ENCODE data around the gene LIM2. TPM values are rescaled to one million over a fixed set of nuclear protein-coding genes. Genes with fewer than 3 reads are reported as not detected.
"Not testable (repeated sequence)": the region's sequence is repeated elsewhere in the genome, so short reads cannot be mapped to it uniquely, and the experiment has no call there.

Gene LIM2
- total RNA-seq, 1 donor from 2014 or later = not detected

- peaks cover 28% of the 10 kb centered on the region for H3K4me1 Mint-ChIP-seq
- CTCF ChIA-PET = interaction anchor here (1.0 to 2.5 kb wide), 13 partner anchors 9 to 253 kb away, joined by 3 to 20 read pairs (median 6); partner anchors contain the start of gene SIGLEC10
- intact Hi-C loops (cut with micrococcal nuclease) = loop anchor here (1.0 to 2.0 kb wide), 2 partner anchors 10 to 69 kb away; partner anchors contain the start of gene SIGLEC10
- no peaks in the 10 kb centered on the region for H3K9me3 Mint-ChIP-seq
- H3K36me3 Mint-ChIP-seq (ENCODE audit: low read depth) = peaks cover 15% of the 10 kb centered on the region
- peak; percentile 79 for ATAC-seq (ENCODE audit: low read depth)
- POLR2A ChIA-PET = interaction anchor here (0.8 to 3.5 kb wide), 5 partner anchors 10 to 68 kb away, joined by 3 to 26 read pairs (median 3); partner anchors contain the start of gene SIGLEC10
- DNase-seq = no peak
- no peak overlapping the region for H3K4me3 Mint-ChIP-seq
- no peak for TF ChIP-seq CTCF (IDR thresholded peaks at IDR 0.05)
- H3K27me3 Mint-ChIP-seq = no peaks in the 10 kb centered on the region
- H3K27ac Mint-ChIP-seq = peak overlapping the region; percentile 53
Observed at GRCh38 chr19:51407511-51408131, 19.8 kb upstream of the LIM2 start.

DNA sequence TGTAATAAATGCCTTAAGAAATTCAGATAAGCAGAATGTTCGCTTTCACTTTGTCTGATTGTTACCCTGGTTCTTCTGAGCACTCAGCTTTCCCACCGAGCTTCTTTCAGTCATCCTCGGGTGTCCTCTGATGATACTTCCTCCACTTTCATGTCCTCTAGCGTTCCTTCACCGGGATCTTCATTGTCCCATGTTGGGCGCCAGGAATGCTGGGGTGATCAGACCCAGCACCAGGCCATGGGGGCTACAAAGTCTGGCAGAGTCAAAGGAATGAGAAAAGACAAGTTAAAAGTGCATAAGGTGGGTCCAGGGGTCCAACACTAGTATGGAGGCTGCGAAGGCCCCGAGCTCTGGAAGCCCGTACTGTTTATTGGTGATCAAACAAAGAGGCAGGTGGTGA lies 14.3 kb upstream of the LIM2 start:
- TF ChIP-seq CTCF (IDR thresholded peaks at IDR 0.05) = no peak
- Mint-ChIP-seq H3K27me3 (no peaks in the 10 kb centered on the region), H3K4me3 (no peak overlapping the region), H3K4me1 (peaks cover 3% of the 10 kb centered on the region), H3K9me3 (peaks cover 7% of the 10 kb centered on the region), H3K27ac (no peak overlapping the region), H3K36me3 (ENCODE audit: low read depth) (no peaks in the 10 kb centered on the region)
- ChIA-PET CTCF (interaction anchor here (0.5 to 1.6 kb wide), 2 partner anchors 18 to 20 kb away, joined by 4 read pairs; no protein-coding TSS in a partner anchor), POLR2A (no interaction called here)
- no peak for DNase-seq
- intact Hi-C loops (cut with micrococcal nuclease) = no loop called here
- no peak for ATAC-seq (ENCODE audit: low read depth)

- not testable (repeated sequence) for H3K27me3 Mint-ChIP-seq; H3K9me3 Mint-ChIP-seq; H3K27ac Mint-ChIP-seq; DNase-seq; H3K4me3 Mint-ChIP-seq; ATAC-seq (ENCODE audit: low read depth); H3K36me3 Mint-ChIP-seq (ENCODE audit: low read depth)
- ChIA-PET POLR2A (interaction anchor here (0.9 kb wide), 1 partner anchor 18 kb away, joined by 3 read pairs; the partner anchor contains the start of gene SIGLEC10), CTCF (interaction anchor here (1.5 to 2.3 kb wide), 2 partner anchors 17 to 21 kb away, joined by 9 to 11 read pairs; partner anchors contain the start of gene SIGLEC10)
- intact Hi-C loops (cut with micrococcal nuclease) = loop anchor here (2.0 kb wide), 1 partner anchor 73 kb away; no protein-coding TSS in a partner anchor
- peaks cover 15% of the 10 kb centered on the region for H3K4me1 Mint-ChIP-seq
Observed at GRCh38 chr19:51399936-51400335, 12.2 kb upstream of the LIM2 start.

DNA sequence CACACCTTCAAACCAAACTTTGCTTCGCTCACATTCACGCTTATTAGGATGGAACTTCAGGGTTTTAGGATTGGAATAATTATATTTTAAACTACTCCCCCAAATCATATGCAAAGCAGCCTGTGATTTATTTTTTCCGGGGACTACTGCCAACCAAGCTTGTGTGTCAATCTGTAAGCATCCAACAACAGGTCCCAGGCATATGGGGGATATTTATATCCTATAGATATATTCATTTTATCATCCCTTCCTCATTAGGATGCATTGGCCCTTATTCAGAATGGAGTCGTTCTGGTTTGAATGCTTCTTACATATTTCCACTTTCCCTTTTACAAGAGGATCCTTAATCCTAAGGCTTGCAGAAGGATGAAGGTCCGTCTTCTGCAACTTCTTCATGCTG lies 11.5 kb upstream of the LIM2 start:
- Mint-ChIP-seq H3K4me1 (peaks cover 22% of the 10 kb centered on the region), H3K9me3 (peaks cover 7% of the 10 kb centered on the region), H3K27ac (no peak overlapping the region), H3K27me3 (no peaks in the 10 kb centered on the region), H3K4me3 (no peak overlapping the region), H3K36me3 (ENCODE audit: low read depth) (no peaks in the 10 kb centered on the region)
- intact Hi-C loops (cut with micrococcal nuclease) = loop anchor here (2.0 kb wide), 1 partner anchor 74 kb away; no protein-coding TSS in a partner anchor
- DNase-seq = no peak
- no peak for TF ChIP-seq CTCF (IDR thresholded peaks at IDR 0.05)
- ChIA-PET POLR2A (interaction anchor here (0.9 kb wide), 1 partner anchor 18 kb away, joined by 3 read pairs; the partner anchor contains the start of gene SIGLEC10), CTCF (interaction anchor here (1.5 to 2.5 kb wide), 4 partner anchors 9 to 42 kb away, joined by 8 to 11 read pairs (median 9); partner anchors contain the start of gene SIGLEC10)
- ATAC-seq (ENCODE audit: low read depth) = no peak

- H3K36me3 Mint-ChIP-seq (ENCODE audit: low read depth) = no peaks in the 10 kb centered on the region
- no peak overlapping the region for H3K4me3 Mint-ChIP-seq
- ATAC-seq (ENCODE audit: low read depth) (no peak), DNase-seq (no peak)
- TF ChIP-seq CTCF (IDR thresholded peaks at IDR 0.05) = no peak
- no peaks in the 10 kb centered on the region for H3K27me3 Mint-ChIP-seq
- intact Hi-C loops (cut with micrococcal nuclease) = loop anchor here (1.0 to 2.0 kb wide), 7 partner anchors 19 to 263 kb away; partner anchors contain the start of gene SIGLEC10
- POLR2A ChIA-PET = interaction anchor here (0.6 kb wide), 1 partner anchor 42 kb away, joined by 5 read pairs; no protein-coding TSS in a partner anchor
- CTCF ChIA-PET = interaction anchor here (0.9 to 2.5 kb wide), 10 partner anchors 10 to 262 kb away, joined by 3 to 11 read pairs (median 8); partner anchors contain the start of gene SIGLEC10
- H3K9me3 Mint-ChIP-seq = peaks cover 7% of the 10 kb centered on the region
- no peak overlapping the region for H3K27ac Mint-ChIP-seq
- H3K4me1 Mint-ChIP-seq = peaks cover 28% of the 10 kb centered on the region
Observed at GRCh38 chr19:51398096-51398704, 10.4 kb upstream of the LIM2 start.

GRCh38 chr19:51397453-51397852 lies 9.7 kb upstream of the LIM2 start:
- CTCF ChIA-PET = interaction anchor here (0.9 to 2.5 kb wide), 9 partner anchors 10 to 75 kb away, joined by 3 to 10 read pairs (median 6); no protein-coding TSS in a partner anchor
- intact Hi-C loops (cut with micrococcal nuclease); DNase-seq; ATAC-seq (ENCODE audit: low read depth); H3K4me3 Mint-ChIP-seq; H3K9me3 Mint-ChIP-seq; H3K27me3 Mint-ChIP-seq; H3K36me3 Mint-ChIP-seq (ENCODE audit: low read depth); H3K27ac Mint-ChIP-seq: not testable (repeated sequence)
- peaks cover 30% of the 10 kb centered on the region for H3K4me1 Mint-ChIP-seq
- POLR2A ChIA-PET = interaction anchor here (0.6 to 0.9 kb wide), 2 partner anchors 30 to 43 kb away, joined by 5 read pairs; no protein-coding TSS in a partner anchor

Measured in activated B cell treated with CpG ODN at 0.5 μM for 24 hours (primary cell).